Mucosa of descending colon (tissue), 3 donors: ENCODE measurements around the gene WDHD1. TPM values are rescaled to one million over a fixed set of nuclear protein-coding genes. Genes with fewer than 3 reads are reported as not detected.
"Not testable (repeated sequence)": the region's sequence is repeated elsewhere in the genome, so short reads cannot be mapped to it uniquely, and the experiment has no call there.

Experiments used
- ATAC-seq: fragments of 200-7000 bp; cut with Tn5 transposase; one replicate; pipeline ENCODE4 v1.9.1; 2020; ENCODE audit warnings: mild to moderate bottlenecking, moderate library complexity
- DNase-seq, 3 donors: peaks; one replicate each; pipeline ENCODE4 v3.0.0-alpha.2; 2020
- H3K36me3 ChIP-seq: fragments of 200-600 bp; one replicate; pipeline ENCODE4 v1.8.0; 2021; ENCODE audit warnings: low read depth, mild to moderate bottlenecking
- H3K4me1 ChIP-seq: fragments of 200-600 bp; one replicate; pipeline ENCODE4 v1.8.0; 2021; ENCODE audit warnings: low read depth, mild to moderate bottlenecking
- H3K4me3 ChIP-seq: fragments of 200-600 bp; one replicate; pipeline ENCODE4 v1.8.0; 2021; ENCODE audit warnings: mild to moderate bottlenecking
- H3K9me3 ChIP-seq: fragments of 200-600 bp; one replicate; pipeline ENCODE4 v1.8.0; 2021; ENCODE audit warnings: mild to moderate bottlenecking
- intact Hi-C, 2 donors: fragments of 100-400 bp; cut with DNase I in 1 of 2; cut with micrococcal nuclease in 1 of 2; formaldehyde crosslinking; loops; one replicate each; pipeline versions ENCODE4 v1.11.0 to v1.11.1; 2022; cut with DNase I, micrococcal nuclease
- total RNA-seq, 3 donors: library from RNA; stranded (reverse); fragmentation: NEBNext Ultra II Directional in 2 of 3; extraction: Animal tissue kit (Norgen Biotek cat#: 25700) in 2 of 3; gene quantifications; one replicate each; pipeline versions ENCODE4 v1.2.1 to v1.2.4, GENCODE V29; 2021 to 2023
- TF ChIP-seq, protein P1 (sequence below): fragments of 200-600 bp; IDR thresholded peaks from one replicate; pipeline ENCODE4 v1.8.0; 2022; ENCODE audit warnings: antibody characterized with exemption, mild to moderate bottlenecking
- donor health status: DM: no; HTN: no; CAD: no; lungs with moderate emphysema.
- donor health status: DM: no; HTN: no; CAD: no.
- donor health status: DM: no; HTN: yes; CAD: no.

The WDHD1 gene
- total RNA-seq, 3 donors from 2014 or later = 2.6 to 6.5 (median 3.4) TPM

DNA sequence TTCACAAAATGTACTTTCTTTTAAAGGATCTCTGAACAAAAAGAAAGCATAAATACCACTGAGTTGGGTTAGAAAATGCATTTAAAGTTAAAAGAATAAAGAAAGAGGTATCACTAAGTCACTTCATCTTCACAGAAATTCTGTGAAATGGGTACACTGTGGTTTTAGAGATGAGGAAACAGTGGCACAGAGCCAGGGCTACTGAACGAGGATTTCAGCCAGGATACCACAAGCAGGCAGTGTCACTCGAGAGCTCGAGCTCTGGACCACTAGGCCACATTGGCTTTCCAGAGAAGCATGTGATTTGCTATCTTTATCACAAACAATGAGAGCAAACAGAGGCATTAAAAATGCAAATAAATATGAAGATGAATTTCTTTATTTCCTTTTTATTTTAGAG is 51.0 kb downstream of the WDHD1 start:
- TF ChIP-seq, protein P1, sequence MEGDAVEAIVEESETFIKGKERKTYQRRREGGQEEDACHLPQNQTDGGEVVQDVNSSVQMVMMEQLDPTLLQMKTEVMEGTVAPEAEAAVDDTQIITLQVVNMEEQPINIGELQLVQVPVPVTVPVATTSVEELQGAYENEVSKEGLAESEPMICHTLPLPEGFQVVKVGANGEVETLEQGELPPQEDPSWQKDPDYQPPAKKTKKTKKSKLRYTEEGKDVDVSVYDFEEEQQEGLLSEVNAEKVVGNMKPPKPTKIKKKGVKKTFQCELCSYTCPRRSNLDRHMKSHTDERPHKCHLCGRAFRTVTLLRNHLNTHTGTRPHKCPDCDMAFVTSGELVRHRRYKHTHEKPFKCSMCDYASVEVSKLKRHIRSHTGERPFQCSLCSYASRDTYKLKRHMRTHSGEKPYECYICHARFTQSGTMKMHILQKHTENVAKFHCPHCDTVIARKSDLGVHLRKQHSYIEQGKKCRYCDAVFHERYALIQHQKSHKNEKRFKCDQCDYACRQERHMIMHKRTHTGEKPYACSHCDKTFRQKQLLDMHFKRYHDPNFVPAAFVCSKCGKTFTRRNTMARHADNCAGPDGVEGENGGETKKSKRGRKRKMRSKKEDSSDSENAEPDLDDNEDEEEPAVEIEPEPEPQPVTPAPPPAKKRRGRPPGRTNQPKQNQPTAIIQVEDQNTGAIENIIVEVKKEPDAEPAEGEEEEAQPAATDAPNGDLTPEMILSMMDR = no peak
- H3K9me3 ChIP-seq = no peaks in the 10 kb centered on the region
- intact Hi-C loops = no loop called here
- H3K4me1 ChIP-seq = no peaks in the 10 kb centered on the region
- H3K36me3 ChIP-seq = no peaks in the 10 kb centered on the region
- ATAC-seq = no peak
- no peak for DNase-seq
- H3K4me3 ChIP-seq = no peak overlapping the region

DNA sequence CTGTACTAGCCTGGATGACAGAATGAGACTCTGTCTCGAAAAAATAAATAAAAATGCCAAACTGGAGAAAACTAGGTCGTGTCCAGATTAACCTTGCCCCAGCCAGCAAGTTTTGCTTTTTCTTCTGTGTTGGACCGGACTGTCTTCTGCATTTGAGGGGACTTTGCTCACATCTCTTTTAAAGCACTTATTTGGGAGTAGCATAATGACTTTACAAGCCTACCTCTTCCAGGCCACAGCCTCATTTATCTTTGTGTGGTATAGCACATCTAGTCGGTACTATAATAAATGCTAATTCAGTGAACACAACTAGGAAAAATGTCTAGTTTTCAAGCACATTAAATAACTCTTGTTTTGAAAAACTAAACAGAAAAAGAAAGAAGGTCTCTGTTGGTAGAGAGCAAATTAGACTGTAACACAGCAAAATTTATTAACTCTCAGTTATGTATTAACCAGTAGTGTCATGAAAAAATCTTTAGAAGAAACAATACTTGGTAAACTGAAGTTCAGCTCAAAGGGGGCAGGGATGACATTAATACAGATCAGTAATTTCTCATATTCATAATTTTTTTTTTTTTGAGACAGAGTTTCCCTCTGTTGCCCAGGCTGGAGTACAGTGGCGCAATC is 52.0 kb downstream of the WDHD1 start:
- H3K4me3 ChIP-seq = no peak overlapping the region
- intact Hi-C loops = no loop called here
- no peaks in the 10 kb centered on the region for H3K4me1 ChIP-seq
- TF ChIP-seq, protein P1 = no peak
- no peaks in the 10 kb centered on the region for H3K36me3 ChIP-seq
- DNase-seq (no peak), ATAC-seq (no peak)
- H3K9me3 ChIP-seq = no peaks in the 10 kb centered on the region

DNA sequence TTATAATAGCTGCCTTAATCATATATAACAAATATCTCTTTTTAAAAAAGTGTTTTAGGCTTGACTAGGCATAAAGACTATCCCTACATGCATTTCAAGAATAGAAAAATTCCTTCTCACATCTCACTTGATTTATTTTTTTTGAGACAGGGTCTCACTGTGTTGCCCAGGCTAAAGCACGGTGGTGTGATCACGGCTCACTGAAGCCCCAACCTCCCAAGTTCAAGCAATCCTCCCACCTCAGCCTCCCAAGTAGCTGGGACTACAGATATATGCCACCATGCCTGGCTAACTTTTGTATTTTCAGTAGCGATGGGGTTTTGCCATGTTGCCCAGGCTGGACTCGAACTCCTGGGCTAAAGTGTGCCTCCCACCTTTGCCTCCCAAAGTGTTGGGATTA is 59.4 kb downstream of the WDHD1 start:
- ATAC-seq (no peak), DNase-seq (no peak)
- TF ChIP-seq, protein P1 = no peak
- Histone ChIP-seq H3K9me3 (no peaks in the 10 kb centered on the region), H3K4me3 (no peak overlapping the region), H3K4me1 (no peaks in the 10 kb centered on the region), H3K36me3 (no peaks in the 10 kb centered on the region)
- intact Hi-C loops = no loop called here

DNA sequence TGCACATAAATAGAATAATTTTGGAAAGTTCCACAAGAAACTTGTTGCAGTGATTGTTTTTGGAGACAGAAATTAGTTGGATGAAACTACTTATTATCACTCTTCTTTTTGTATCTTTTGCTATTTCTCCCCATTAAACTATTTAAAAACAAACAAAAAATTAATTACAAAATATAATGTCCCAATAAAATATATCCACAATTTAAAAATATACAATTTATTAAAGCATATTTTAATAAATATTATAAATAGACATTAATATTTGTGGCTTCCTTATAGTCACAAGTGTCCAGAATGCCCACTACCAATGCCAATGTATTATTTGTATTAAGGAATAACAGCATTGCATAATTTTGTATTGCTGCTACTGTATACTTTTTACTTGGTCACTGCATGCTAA is 71.8 kb downstream of the WDHD1 start:
- no peak for ATAC-seq
- H3K36me3 ChIP-seq = no peaks in the 10 kb centered on the region
- DNase-seq = no peak
- H3K4me3 ChIP-seq = no peak overlapping the region
- H3K9me3 ChIP-seq = no peaks in the 10 kb centered on the region
- TF ChIP-seq, protein P1 = no peak
- no peaks in the 10 kb centered on the region for H3K4me1 ChIP-seq
- intact Hi-C loops = no loop called here

DNA sequence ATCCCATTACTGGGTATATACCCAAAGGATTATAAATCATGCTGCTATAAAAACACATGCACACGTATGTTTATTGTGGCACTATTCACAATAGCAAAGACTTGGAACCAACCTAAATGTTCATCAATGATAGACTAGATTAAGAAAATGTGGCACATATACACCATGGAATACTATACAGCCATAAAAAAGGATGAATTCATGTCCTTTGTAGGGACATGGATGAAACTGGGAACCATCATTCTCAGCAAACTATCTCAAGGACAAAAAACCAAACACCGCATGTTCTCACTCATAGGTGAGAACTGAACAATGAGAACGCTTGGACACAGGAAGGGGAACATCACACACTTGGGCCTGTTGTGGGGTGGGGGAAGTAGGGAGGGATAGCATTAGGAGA is 73.3 kb downstream of the WDHD1 start:
- H3K36me3 ChIP-seq, DNase-seq, H3K4me3 ChIP-seq, ATAC-seq, H3K4me1 ChIP-seq, H3K9me3 ChIP-seq, intact Hi-C loops: not testable (repeated sequence)

DNA sequence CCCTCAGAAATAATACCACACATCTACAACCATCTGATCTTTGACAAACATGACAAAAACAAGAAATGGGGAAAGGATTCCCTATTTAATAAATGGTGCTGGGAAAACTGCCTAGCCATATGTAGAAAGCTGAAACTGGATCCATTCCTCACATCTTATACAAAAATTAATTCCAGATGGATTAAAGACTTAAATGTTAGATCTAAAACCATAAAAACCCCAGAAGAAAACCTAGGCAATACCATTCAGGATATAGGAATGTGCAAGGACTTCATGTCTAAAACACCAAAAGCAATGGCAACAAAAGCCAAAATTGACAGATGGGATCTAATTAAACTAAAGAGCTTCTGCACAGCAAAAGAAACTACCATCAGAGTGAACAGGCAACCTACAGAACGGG is 74.1 kb downstream of the WDHD1 start:
- H3K9me3 ChIP-seq, H3K4me3 ChIP-seq, H3K36me3 ChIP-seq, intact Hi-C loops, ATAC-seq, DNase-seq, H3K4me1 ChIP-seq: not testable (repeated sequence)

DNA sequence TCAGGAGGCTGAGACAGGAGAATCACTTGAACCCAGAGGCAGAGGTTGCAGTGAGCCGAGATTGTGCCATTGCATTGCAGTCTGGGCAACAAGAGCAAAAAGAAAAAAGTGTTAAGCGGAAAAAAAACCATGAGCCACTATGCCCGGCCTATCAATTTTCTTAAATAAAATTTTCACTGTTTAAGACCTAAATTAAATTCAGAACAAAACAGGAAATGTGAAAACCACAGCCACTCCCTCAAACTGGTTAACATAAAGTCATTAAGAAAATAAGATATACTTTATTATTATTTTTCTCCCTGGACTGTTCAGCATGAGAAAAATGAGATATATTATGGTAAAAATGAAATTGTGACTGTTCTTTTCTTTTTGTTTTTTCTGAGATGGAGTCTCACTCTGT is 79.7 kb downstream of the WDHD1 start:
- ATAC-seq (no peak), DNase-seq (no peak)
- TF ChIP-seq, protein P1 = no peak
- Histone ChIP-seq H3K9me3 (no peaks in the 10 kb centered on the region), H3K36me3 (no peaks in the 10 kb centered on the region), H3K4me3 (no peak overlapping the region), H3K4me1 (no peaks in the 10 kb centered on the region)
- intact Hi-C loops = no loop called here
